Retinal pigment epithelial cell (primary cell): ENCODE measurements around the gene LYRM2.

ENCODE experiments used
- DNase-seq: peaks from one replicate; pipeline ENCODE4 v3.0.0-alpha.2; 2010; ENCODE audit warnings: low read depth
- H3K4me3 ChIP-seq: 2 replicates; pipeline ENCODE4 v1.5.1; 2011; ENCODE audit warnings: mild to moderate bottlenecking, low read length, control low read depth, moderate library complexity
- TF ChIP-seq, protein P1 (sequence below): conservative IDR thresholded peaks from 2 replicates; pipeline ENCODE4 v1.5.1; 2011; ENCODE audit warnings: low read depth, low read length, control low read depth, inconsistent platforms

The LYRM2 gene

DNA sequence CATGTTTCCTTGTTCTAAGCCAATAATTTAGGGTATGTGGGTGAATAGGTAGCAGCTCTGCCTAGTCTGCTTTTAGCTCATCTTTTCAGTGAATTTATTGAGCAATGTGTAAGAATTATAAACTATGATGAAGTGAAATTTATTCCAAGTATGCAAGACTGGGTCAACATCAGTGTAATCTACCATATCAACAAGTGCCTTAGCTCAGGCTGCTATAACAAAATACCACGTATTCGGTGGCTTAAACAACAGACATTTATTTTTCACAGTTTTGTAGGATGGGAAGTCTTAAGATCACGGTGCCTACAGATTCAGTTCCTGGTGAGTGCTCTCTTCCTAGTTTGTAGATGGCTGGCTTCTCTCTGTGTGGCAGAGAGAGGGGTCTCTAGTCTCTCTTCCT lies 54.0 kb downstream of the LYRM2 start:
- H3K4me3 ChIP-seq: no peak overlapping the region
- no peak for DNase-seq
- TF ChIP-seq, protein P1, sequence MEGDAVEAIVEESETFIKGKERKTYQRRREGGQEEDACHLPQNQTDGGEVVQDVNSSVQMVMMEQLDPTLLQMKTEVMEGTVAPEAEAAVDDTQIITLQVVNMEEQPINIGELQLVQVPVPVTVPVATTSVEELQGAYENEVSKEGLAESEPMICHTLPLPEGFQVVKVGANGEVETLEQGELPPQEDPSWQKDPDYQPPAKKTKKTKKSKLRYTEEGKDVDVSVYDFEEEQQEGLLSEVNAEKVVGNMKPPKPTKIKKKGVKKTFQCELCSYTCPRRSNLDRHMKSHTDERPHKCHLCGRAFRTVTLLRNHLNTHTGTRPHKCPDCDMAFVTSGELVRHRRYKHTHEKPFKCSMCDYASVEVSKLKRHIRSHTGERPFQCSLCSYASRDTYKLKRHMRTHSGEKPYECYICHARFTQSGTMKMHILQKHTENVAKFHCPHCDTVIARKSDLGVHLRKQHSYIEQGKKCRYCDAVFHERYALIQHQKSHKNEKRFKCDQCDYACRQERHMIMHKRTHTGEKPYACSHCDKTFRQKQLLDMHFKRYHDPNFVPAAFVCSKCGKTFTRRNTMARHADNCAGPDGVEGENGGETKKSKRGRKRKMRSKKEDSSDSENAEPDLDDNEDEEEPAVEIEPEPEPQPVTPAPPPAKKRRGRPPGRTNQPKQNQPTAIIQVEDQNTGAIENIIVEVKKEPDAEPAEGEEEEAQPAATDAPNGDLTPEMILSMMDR: no peak

DNA sequence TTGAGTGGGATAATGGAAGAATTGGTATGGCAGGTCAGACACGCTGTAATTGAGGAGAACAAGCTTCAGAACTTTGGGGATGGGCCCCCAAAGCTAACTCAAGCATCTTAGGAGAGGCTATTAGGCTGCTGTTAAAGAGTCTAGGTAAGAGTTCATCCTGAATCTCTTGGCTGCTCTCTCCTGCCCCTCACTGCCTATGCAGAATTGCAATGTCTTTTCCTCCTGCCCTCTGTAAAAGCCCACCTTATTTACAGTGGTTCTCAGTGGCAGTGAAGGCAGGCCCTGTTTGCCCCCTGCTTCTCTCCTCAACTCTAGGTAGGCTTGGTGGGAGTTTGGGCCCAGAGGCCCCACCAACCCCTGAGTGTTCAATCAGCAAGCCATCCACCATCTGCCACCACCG lies 55.0 kb downstream of the LYRM2 start:
- DNase-seq: no peak
- TF ChIP-seq, protein P1: no peak
- H3K4me3 ChIP-seq: no peak overlapping the region

DNA sequence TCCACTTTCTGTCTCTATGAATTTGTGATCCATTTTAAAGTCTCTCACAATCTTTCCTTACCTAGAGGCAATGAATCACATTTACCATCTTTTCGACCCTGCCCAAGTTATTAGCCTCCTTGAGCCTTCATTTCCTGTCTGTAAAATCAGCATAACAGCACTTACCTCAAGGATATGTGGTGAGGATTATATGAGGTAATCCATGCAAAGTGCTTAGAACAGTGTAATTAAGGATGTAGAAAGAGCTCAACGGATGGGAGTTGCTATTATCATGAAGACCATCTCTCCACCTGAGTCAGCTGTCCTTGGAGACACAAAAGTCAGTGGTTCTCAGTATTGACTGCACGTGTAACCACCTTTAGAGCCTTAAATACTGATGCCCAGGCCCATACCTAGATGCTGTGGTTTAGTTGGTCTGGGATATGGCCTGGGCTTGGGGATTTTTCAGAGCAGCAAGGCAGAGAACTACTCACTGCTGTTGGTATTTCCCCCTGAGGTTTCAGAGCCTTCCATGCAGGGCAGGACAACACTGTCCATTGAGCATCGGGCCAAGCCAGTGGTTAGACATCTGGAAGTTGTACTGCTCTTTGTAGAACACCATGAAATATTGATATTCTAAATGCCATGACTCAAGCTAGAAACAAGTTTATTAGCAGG lies 55.8 kb downstream of the LYRM2 start:
- no peak overlapping the region for H3K4me3 ChIP-seq
- TF ChIP-seq, protein P1: no peak
- no peak for DNase-seq

DNA sequence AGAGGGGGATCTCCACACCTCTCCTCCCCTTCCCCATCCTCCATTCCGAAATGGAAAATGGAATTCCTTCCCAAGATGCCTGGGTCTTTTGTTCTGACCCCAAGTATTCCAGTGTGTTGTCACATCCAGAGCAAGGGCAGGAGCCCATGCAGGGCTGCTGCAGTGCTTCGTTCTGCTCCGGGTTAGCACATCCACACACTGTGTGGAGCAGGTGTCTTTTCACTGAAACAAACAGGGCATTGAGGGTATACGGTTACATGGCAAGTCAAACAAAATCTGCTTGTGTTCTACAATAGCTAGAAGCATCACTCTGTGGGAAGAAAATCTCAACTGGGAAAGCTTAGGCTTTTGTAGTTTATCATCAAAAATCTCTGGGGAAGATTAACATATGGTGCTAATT lies 56.9 kb downstream of the LYRM2 start:
- DNase-seq: no peak
- TF ChIP-seq, protein P1: no peak
- no peak overlapping the region for H3K4me3 ChIP-seq

DNA sequence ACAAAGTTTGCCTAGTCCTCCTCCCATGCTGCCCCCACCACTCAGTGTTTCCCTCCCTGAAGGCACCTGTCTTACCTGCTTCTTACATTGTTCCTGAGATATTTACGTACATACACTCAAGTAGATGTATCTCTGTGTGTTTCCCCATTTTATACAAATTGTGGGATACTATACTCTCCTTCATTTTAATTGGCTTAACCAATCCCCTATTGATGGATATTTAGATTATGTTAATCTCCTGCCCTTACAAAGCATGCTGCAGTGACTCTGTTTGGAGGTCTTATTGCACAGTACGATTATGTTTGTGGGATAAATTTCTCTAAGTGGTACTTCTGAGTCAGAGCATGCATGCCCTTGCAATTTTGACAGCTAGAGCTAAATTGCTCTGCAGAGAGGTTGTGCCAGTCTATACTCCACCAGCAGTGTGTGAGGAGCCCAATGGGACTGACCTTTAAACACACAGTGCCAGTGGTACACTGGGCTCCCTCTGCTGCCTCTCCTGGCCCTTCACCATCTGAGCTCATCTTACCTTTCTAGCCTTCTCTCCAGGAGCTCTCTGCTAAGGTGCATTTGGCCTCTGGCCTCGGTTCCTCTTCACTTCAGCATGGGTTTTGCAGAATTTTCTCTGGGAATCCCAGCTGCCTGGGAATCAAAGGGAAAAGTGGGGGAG lies 57.4 kb downstream of the LYRM2 start:
- TF ChIP-seq, protein P1: no peak
- no peak overlapping the region for H3K4me3 ChIP-seq
- no peak for DNase-seq

DNA sequence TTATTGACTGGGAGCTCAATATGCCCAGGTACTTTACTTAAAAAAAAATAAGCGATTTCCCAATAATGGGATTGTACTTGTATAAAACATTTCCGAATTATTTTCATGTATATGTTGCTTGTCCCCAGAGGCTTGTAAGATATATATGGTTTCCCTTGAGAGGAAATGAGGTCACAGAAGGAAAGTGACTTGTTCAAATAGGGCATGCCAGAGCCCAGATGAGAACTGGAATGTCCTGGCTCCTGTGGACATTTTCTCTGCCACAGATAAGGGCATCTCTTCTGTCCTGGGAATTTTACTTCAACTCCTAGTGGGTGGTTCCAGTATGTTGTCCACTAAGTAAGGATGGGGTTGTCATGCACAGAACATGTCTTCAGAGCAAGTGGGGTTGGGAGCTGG lies 63.0 kb downstream of the LYRM2 start:
- no peak overlapping the region for H3K4me3 ChIP-seq
- TF ChIP-seq, protein P1: no peak
- DNase-seq: no peak
